GM12891 (cell line): ENCODE data around the gene CCDC57.

Source experiments
- PAX5 ChIP-seq: IDR thresholded peaks from 2 replicates; pipeline ENCODE4 v1.6.1; 2011; ENCODE audit warnings: low read length, moderate library complexity, mild to moderate bottlenecking; ENCODE audit not compliant: insufficient read depth, severe bottlenecking
- POLR2A ChIP-seq: IDR thresholded peaks from 2 replicates; pipeline ENCODE4 v1.6.1; 2011; ENCODE audit warnings: low read depth, low read length, control low read depth
- POLR2AphosphoS5 ChIP-seq: IDR thresholded peaks from 2 replicates; pipeline ENCODE4 v1.6.1; 2011; ENCODE audit warnings: low read depth, low read length, control low read depth
- POU2F2 ChIP-seq: IDR thresholded peaks from 2 replicates; pipeline ENCODE4 v1.6.1; 2011; ENCODE audit warnings: low read depth, mild to moderate bottlenecking, control low read depth, low read length, moderate library complexity
- SPI1 ChIP-seq: IDR thresholded peaks from 2 replicates; pipeline ENCODE4 v1.6.1; 2011; ENCODE audit warnings: low read depth, low read length, control low read depth
- TAF1 ChIP-seq: IDR thresholded peaks from 2 replicates; pipeline ENCODE4 v1.6.1; 2011; ENCODE audit warnings: low read depth, low read length, control low read depth

DNA sequence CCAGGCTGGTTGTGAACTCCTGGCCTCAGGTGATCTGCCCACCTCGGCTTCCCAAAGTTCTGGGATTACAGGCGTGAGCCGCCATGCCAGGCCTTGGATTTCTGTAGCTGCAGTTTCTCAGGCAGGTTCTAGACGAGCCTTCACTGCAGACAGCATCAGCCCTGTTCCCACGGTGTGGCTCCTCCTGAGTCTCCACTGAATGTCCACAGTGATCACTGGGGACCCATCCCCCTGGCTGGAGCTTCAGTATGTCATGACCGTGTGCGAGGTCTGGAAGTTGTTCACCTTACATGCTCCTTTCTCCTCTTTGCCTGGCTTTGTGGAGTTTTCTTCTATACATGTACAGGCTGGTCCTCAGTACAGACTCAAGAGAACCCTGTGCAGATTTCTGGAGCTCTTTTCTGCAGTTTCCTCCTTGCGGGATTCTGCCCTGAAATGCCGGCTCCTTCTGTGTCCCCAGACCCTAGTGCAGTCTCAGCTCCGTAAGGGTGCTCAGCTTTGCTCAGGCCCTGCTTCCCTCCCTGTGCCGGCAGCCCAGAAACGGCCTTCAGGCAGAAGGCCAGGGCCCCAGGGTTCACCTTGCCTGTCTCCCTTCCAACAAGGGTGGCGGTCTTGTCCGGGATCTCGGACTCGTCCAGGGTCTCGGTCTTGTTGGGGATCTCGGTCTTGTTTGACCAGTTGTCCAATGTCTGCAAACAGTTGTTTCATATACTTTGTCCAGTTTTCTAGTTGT, 100.3 kb downstream of the CCDC57 start:
- TF ChIP-seq POLR2A (no peak), POLR2AphosphoS5 (no peak), SPI1 (no peak), PAX5 (no peak), TAF1 (no peak), POU2F2 (no peak)
